ENCODE results near the gene SNX9.
"Not testable (repeated sequence)": the region's sequence is repeated elsewhere in the genome, so short reads cannot be mapped to it uniquely, and the experiment has no call there.

Gene SNX9

GRCh38 chr6:157937916-157938315, 114.9 kb downstream of the SNX9 start:
- TF ChIP-seq, protein P1, sequence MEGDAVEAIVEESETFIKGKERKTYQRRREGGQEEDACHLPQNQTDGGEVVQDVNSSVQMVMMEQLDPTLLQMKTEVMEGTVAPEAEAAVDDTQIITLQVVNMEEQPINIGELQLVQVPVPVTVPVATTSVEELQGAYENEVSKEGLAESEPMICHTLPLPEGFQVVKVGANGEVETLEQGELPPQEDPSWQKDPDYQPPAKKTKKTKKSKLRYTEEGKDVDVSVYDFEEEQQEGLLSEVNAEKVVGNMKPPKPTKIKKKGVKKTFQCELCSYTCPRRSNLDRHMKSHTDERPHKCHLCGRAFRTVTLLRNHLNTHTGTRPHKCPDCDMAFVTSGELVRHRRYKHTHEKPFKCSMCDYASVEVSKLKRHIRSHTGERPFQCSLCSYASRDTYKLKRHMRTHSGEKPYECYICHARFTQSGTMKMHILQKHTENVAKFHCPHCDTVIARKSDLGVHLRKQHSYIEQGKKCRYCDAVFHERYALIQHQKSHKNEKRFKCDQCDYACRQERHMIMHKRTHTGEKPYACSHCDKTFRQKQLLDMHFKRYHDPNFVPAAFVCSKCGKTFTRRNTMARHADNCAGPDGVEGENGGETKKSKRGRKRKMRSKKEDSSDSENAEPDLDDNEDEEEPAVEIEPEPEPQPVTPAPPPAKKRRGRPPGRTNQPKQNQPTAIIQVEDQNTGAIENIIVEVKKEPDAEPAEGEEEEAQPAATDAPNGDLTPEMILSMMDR (conservative IDR thresholded peaks at IDR 0.05) = no peak
- H3K27ac ChIP-seq = no peak overlapping the region

DNA sequence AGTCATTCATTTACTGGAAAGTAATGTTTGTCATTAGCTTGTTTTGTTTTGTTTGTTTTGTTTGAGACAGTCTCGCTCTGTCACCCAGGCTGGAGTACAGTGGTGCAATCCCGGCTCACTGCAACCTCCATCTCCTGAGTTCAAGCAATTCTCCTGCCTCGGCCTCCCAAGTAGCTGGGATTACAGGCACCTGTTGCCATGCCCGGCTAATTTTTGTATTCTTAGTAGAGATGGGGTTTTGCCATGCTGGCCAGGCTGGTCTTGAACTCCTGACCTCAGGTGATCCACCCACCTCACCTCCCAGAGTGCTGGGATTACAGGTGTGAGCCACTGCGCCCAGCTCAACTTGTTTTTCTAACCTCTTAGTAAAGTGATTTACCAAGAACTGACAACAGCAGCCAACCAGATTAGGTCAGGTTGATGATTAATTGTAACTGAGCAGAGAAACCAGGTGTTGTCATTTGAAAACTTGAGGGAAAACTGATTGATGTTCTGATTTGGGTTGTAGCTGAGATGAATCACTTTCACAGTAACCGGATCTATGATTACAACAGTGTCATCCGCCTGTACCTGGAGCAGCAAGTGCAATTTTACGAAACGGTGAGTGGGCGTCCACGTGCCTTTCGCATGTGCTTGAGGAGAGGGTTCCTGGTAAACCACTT, 117.5 kb downstream of the SNX9 start:
- not testable (repeated sequence) for H3K27ac ChIP-seq

DNA sequence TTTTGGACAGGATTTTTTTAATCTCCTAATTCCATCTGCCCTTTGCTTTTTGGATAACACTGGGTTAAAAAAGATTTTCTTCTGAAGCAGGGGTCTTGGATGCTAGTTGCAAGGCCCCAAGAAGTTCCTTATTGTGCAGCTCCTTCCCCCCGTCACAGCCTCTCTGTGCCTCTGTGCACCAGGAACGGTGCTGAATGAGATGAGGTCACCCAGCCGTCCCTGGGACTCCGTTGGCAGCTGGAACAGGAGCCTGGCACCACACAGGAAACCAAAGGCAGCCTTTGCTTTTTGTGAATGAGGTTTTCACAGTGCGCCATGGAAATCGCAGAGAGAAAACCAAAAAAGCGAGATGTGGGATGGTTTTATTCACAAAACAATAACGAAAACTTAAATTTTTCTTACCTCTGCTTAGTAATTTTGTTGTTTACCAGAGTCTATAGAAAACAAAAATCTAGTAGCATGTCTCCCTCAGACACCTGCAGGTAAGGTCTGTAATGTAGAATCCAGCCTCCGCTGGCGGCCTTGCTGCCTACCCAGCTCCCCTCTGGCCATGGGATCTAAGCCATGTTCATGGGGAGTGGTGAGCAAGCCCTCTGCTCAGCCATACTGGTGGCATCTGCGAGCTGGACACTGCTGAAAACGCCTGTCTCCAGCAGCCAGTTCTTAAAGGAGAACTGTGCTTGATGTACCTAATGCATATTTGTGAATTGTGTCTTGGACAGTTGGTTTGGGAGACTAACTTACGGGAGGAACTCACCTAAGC, 118.2 kb downstream of the SNX9 start:
- H3K27ac ChIP-seq = no peak overlapping the region
- TF ChIP-seq, protein P1 (conservative IDR thresholded peaks at IDR 0.05) = no peak

DNA sequence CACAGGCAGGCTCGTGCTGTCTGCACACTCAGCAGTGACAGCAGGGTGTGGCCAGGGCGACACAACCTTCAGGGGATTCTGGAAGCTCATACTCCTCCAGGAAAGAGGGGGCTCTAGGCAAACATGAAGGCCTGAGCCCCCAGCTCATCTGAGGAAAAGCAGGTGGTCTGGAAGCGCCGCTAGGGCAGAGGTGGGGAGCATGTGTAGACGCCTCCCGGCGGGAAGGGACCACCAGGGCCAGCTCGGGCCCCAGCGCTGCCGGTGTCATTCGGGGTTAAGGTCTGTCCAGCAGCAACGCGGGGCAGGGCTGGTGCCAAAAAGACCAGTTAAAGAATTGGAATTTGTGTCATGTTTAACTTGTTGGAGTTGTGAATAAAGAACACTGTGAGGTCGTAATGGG, 119.3 kb downstream of the SNX9 start:
- TF ChIP-seq, protein P1 (conservative IDR thresholded peaks at IDR 0.05) = no peak
- no peak overlapping the region for H3K27ac ChIP-seq

DNA sequence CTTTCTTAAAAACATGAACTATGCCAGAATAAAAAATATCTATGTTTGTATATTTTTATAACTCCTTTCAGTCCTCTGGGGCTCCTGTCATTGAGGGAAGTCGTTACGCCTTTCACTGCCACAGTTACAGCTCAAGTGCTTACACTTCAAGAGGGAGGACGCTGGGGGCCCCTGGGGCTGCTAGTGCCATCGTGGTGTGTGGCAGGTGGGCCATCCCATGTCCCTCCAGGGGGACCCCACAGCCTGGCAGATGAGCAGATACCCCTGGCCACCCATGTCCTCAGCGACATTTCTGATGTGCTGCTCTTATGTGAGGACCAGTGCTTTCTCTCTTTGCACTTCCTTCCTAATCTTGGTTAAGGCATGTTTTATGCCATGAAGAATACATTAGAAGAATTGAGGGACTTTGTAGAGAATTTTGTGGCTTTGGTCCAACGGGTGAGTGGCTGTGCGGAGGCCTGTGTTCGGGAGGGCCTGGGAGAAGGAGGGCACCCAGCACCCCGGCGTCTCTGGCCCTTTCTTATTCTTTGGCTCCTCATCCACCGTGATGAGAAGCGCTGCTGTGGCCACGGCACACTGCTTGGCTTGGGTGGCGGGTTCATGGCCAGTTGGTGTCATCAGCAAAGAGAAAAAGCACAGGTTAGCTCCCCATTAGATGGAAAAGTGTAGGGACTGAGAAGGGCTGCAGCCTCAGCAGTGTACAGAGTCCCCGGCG, 120.4 kb downstream of the SNX9 start:
- TF ChIP-seq, protein P1 (conservative IDR thresholded peaks at IDR 0.05) = no peak
- no peak overlapping the region for H3K27ac ChIP-seq

DNA sequence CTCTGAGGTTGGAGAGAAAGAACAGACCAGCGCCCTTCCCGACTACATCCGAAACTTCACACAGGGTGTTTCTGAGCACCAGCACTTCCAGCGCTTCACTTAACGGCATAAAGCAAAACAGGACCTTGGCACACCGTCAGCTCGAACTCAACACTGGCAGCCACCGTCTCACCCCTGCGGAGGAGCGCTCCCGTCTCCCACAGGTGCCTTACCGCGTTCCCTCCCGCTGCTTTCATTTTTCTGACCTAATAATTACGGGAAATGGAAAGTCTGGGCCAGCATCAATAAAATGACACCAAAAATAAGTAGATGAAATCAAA, 120.9 kb downstream of the SNX9 start:
- TF ChIP-seq, protein P1 (conservative IDR thresholded peaks at IDR 0.05) = no peak
- H3K27ac ChIP-seq = no peak overlapping the region

GRCh38 chr6:157944983-157945931, 122.2 kb downstream of the SNX9 start:
- TF ChIP-seq, protein P1 (conservative IDR thresholded peaks at IDR 0.05) = no peak
- H3K27ac ChIP-seq = no peak overlapping the region

Data from VCaP (cell line).